22Rv1 (cell line): Measurements from ENCODE around the gene ZBTB7C.

Experiments
- H3K27ac ChIP-seq: fragments of 450-650 bp; 2 replicates; pipeline ENCODE4 v1.5.1; 2017
- CTCF ChIP-seq: fragments of 450-650 bp; IDR thresholded peaks from 2 replicates; pipeline ENCODE4 v1.5.1; 2017; ENCODE audit warnings: mild to moderate bottlenecking
- ZFX ChIP-seq: fragments of 450-650 bp; IDR thresholded peaks from 2 replicates; pipeline ENCODE4 v1.6.1; 2017; ENCODE audit warnings: antibody characterized with exemption, borderline replicate concordance

The ZBTB7C gene

GRCh38 chr18:48116017-48116416 lies 293.2 kb downstream of the ZBTB7C start:
- TF ChIP-seq CTCF, result no peak
- TF ChIP-seq ZFX, result no peak

GRCh38 chr18:48113691-48114090 lies 295.5 kb downstream of the ZBTB7C start:
- TF ChIP-seq ZFX, result no peak
- no peak for TF ChIP-seq CTCF
- no peak overlapping the region for H3K27ac ChIP-seq

More at GRCh38 chr18:48116017-48116416, 293.2 kb downstream of the ZBTB7C start:
- H3K27ac ChIP-seq, result no peak overlapping the region

- no peak for TF ChIP-seq CTCF
- TF ChIP-seq ZFX, result no peak
Observed at GRCh38 chr18:48111587-48111986, 297.6 kb downstream of the ZBTB7C start.

GRCh38 chr18:48110797-48111196 lies 298.4 kb downstream of the ZBTB7C start:
- no peak overlapping the region for H3K27ac ChIP-seq
- no peak for TF ChIP-seq CTCF
- TF ChIP-seq ZFX, result no peak

More at GRCh38 chr18:48111587-48111986, 297.6 kb downstream of the ZBTB7C start:
- no peak overlapping the region for H3K27ac ChIP-seq

GRCh38 chr18:48109961-48110493 lies 299.2 kb downstream of the ZBTB7C start:
- TF ChIP-seq ZFX, result no peak
- no peak for TF ChIP-seq CTCF
- no peak overlapping the region for H3K27ac ChIP-seq

- no peak overlapping the region for H3K27ac ChIP-seq
- TF ChIP-seq ZFX, result no peak
- no peak for TF ChIP-seq CTCF
Observed at GRCh38 chr18:48108136-48108535, 301.0 kb downstream of the ZBTB7C start.

- H3K27ac ChIP-seq, result no peak overlapping the region
Observed at GRCh38 chr18:48106976-48107781, 302.0 kb downstream of the ZBTB7C start.

More at GRCh38 chr18:48106976-48107781, 302.0 kb downstream of the ZBTB7C start:
- TF ChIP-seq ZFX, result no peak
- no peak for TF ChIP-seq CTCF
